WTC11 (cell line): Measurements from ENCODE around the gene RAPGEF6.

ENCODE experiments used
- CREB1 ChIP-seq: sonication (generic); formaldehyde crosslinking; IDR thresholded peaks from 2 replicates; pipeline ENCODE4 v1.8.0; 2023; ENCODE audit warnings: mild to moderate bottlenecking, missing genetic modification reagents
- E2F1 ChIP-seq: sonication (generic); formaldehyde crosslinking; IDR thresholded peaks from 2 replicates; pipeline ENCODE4 v1.8.0; 2022; ENCODE audit warnings: mild to moderate bottlenecking, missing genetic modification reagents
- E2F5 ChIP-seq: sonication (generic); formaldehyde crosslinking; IDR thresholded peaks from 2 replicates; pipeline ENCODE4 v1.8.1; 2022; ENCODE audit warnings: mild to moderate bottlenecking, moderate library complexity, missing genetic modification reagents
- FOXK1 ChIP-seq: sonication (generic); formaldehyde crosslinking; IDR thresholded peaks from 2 replicates; pipeline ENCODE4 v1.8.0; 2022; ENCODE audit warnings: mild to moderate bottlenecking, moderate library complexity, missing genetic modification reagents
- IRF1 ChIP-seq: sonication (generic); formaldehyde crosslinking; IDR thresholded peaks from 2 replicates; pipeline ENCODE4 v1.8.0; 2023; ENCODE audit warnings: missing genetic modification reagents
- TP53 ChIP-seq: sonication (generic); formaldehyde crosslinking; IDR thresholded peaks from 2 replicates; pipeline ENCODE4 v1.8.1; 2023; ENCODE audit warnings: mild to moderate bottlenecking, missing genetic modification reagents
- ZNF138 ChIP-seq: sonication (generic); formaldehyde crosslinking; conservative IDR thresholded peaks from 2 replicates; pipeline ENCODE4 v1.8.1; 2022; ENCODE audit warnings: mild to moderate bottlenecking, moderate library complexity, missing genetic modification reagents
- TF ChIP-seq, protein P1 (sequence below): fragments of 200-600 bp; IDR thresholded peaks from 2 replicates; pipeline ENCODE4 v1.8.0; 2022; ENCODE audit warnings: antibody characterized with exemption
- TF ChIP-seq, protein P2 (sequence below): fragments of 250-450 bp; sonication (Bioruptor Pico); IDR thresholded peaks from 2 replicates; pipeline ENCODE4 v1.8.0; 2021; ENCODE audit warnings: mild to moderate bottlenecking

DNA sequence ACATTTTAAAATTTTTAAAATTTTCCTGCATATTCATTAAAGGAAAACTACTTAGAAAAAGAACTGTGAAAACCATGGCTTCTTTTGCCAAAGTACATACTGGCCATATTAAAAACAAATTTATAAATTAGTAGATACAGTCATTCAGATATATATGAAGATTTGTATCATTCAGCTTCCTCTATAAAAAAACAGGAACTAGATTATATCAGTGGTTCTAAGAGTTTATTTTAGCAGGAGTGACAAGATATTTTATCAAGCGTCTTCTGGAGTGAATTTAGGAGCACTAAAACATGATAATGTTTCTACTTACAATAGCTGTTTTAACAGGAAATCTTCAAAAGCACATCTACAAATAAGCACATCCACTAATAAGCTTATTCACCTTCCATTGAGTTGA is 171.4 kb downstream of the RAPGEF6 start:
- TF ChIP-seq, protein P1, sequence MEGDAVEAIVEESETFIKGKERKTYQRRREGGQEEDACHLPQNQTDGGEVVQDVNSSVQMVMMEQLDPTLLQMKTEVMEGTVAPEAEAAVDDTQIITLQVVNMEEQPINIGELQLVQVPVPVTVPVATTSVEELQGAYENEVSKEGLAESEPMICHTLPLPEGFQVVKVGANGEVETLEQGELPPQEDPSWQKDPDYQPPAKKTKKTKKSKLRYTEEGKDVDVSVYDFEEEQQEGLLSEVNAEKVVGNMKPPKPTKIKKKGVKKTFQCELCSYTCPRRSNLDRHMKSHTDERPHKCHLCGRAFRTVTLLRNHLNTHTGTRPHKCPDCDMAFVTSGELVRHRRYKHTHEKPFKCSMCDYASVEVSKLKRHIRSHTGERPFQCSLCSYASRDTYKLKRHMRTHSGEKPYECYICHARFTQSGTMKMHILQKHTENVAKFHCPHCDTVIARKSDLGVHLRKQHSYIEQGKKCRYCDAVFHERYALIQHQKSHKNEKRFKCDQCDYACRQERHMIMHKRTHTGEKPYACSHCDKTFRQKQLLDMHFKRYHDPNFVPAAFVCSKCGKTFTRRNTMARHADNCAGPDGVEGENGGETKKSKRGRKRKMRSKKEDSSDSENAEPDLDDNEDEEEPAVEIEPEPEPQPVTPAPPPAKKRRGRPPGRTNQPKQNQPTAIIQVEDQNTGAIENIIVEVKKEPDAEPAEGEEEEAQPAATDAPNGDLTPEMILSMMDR, result no peak
- no peak for TF ChIP-seq E2F5 (CRISPR knock-in tag)
- TF ChIP-seq TP53 (CRISPR knock-in tag), result no peak
- TF ChIP-seq ZNF138 (CRISPR knock-in tag), result no peak
- no peak for TF ChIP-seq CREB1 (CRISPR knock-in tag)
- TF ChIP-seq, protein P2, sequence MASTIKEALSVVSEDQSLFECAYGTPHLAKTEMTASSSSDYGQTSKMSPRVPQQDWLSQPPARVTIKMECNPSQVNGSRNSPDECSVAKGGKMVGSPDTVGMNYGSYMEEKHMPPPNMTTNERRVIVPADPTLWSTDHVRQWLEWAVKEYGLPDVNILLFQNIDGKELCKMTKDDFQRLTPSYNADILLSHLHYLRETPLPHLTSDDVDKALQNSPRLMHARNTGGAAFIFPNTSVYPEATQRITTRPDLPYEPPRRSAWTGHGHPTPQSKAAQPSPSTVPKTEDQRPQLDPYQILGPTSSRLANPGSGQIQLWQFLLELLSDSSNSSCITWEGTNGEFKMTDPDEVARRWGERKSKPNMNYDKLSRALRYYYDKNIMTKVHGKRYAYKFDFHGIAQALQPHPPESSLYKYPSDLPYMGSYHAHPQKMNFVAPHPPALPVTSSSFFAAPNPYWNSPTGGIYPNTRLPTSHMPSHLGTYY (CRISPR knock-in tag), result no peak
- TF ChIP-seq FOXK1 (CRISPR knock-in tag), result no peak
- TF ChIP-seq E2F1 (CRISPR knock-in tag), result no peak
- TF ChIP-seq IRF1 (CRISPR knock-in tag), result no peak
